Measurements from ENCODE around the gene HDAC4. TPM values are rescaled to one million over a fixed set of nuclear protein-coding genes. Genes with fewer than 3 reads are reported as not detected.

The HDAC4 gene
- total and polyA plus RNA-seq, 2 donors from 2014 or later: 2.2 to 56.8 TPM

DNA sequence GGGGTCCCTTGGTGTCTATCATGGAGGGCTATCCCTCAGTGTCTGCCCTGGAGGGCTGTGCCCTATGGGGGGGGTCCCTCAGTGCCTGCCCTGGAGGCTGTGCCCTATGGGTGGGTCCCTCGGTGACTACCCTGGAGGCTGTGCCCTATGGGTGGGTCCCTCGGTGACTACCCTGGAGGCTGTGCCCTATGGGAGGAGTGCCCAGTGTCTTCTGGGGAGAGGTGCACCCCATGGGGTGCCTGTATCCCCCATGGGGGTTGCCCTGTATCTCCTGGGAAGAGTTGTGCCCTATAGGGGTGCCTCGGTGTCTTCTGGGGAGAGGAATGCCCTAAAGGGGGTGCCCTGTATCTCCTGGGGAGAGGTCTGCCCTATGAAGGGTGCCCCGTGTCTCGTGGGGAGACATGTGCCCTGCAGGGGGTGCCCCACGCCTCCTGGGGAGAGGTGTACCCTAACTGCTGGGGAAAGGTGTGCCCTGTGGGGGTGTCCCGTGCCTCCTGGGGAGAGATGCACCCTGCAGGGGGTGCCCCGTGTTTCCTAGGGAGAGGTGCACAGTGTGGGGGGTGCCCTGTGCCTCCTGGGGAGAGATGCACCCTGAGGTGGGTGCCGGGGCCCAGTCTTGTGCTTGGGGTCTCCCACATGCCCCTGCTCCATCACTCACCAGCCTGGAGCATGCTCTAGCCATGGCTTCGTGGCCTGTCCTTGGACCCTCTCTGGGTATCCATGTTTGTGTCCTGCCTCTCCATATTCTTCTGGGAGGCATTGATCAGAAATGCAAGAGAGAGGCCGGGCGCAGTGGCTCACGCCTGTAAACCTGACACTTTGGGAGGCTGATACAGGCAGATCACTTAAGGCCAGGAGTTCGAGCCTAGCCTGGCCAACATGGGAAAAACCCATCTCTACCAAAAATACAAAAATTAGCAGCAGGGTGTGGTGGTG is 215.6 kb downstream of the HDAC4 start:
- intact Hi-C loops (cut with DNase I): no loop called here
- H3K27me3 ChIP-seq (ENCODE audit: control insufficient read depth, insufficient read depth, low read length): no peaks in the 10 kb centered on the region
- DNase-seq (peak in 2 of 5 donors; percentile 32 to 63), FAIRE-seq (no peak)
- H3K4me3 ChIP-seq (ENCODE audit: low read length in 3 of 3): no peak overlapping the region
- TF ChIP-seq, protein P1, sequence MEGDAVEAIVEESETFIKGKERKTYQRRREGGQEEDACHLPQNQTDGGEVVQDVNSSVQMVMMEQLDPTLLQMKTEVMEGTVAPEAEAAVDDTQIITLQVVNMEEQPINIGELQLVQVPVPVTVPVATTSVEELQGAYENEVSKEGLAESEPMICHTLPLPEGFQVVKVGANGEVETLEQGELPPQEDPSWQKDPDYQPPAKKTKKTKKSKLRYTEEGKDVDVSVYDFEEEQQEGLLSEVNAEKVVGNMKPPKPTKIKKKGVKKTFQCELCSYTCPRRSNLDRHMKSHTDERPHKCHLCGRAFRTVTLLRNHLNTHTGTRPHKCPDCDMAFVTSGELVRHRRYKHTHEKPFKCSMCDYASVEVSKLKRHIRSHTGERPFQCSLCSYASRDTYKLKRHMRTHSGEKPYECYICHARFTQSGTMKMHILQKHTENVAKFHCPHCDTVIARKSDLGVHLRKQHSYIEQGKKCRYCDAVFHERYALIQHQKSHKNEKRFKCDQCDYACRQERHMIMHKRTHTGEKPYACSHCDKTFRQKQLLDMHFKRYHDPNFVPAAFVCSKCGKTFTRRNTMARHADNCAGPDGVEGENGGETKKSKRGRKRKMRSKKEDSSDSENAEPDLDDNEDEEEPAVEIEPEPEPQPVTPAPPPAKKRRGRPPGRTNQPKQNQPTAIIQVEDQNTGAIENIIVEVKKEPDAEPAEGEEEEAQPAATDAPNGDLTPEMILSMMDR (IDR thresholded peaks at IDR 0.05; ENCODE audit: borderline replicate concordance, extremely low read depth, insufficient read depth): no peak
- H3K9me3 ChIP-seq (ENCODE audit: control insufficient read depth in 2 of 3, insufficient read depth in 1 of 3, low read length in 3 of 3): peaks cover 0 to 4% (median 0%) of the 10 kb centered on the region in 3 donors
- no peak overlapping the region for H3K27ac ChIP-seq (ENCODE audit: low read depth in 2 of 2, low read length in 2 of 2)
- H3K9ac ChIP-seq (ENCODE audit: low read length in 3 of 3): no peak overlapping the region
- H3K4me1 ChIP-seq (ENCODE audit: control insufficient read depth in 2 of 3, insufficient read depth in 2 of 3, low read depth in 1 of 3, low read length in 3 of 3): no peaks in the 10 kb centered on the region
- H3K36me3 ChIP-seq (ENCODE audit: control insufficient read depth in 2 of 3, insufficient read depth in 3 of 3, low read length in 3 of 3): peaks cover 2 to 17% (median 9%) of the 10 kb centered on the region in 3 donors

DNA sequence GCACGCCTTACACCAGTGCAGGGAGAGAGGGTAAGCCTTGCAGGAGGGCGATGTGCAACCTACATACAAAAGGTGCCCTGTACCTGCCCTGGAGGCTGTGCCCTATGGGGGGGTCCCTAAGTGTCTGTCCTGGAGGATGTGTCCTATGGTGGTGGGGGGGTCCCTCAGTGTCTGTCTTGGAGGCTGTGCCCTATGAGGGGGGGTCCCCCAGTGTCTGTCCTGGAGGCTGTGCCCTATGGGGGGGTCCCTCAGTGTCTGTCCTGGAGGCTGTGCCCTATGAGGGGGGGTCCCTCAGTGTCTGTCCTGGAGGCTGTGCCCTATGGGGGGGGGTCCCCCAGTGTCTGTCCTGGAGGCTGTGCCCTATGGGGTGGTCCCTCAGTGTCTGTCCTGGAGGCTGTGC is 216.6 kb downstream of the HDAC4 start:
- H3K36me3 ChIP-seq (ENCODE audit: control insufficient read depth in 2 of 3, insufficient read depth in 3 of 3, low read length in 3 of 3): peaks cover 2 to 12% (median 11%) of the 10 kb centered on the region in 3 donors
- H3K9me3 ChIP-seq (ENCODE audit: control insufficient read depth in 2 of 3, insufficient read depth in 1 of 3, low read length in 3 of 3): peaks cover 0 to 4% (median 0%) of the 10 kb centered on the region in 3 donors
- H3K9ac ChIP-seq (ENCODE audit: low read length in 3 of 3): no peak overlapping the region
- intact Hi-C loops (cut with DNase I): no loop called here
- DNase-seq: peak in 2 of 5 donors; percentile 48 to 49
- no peak for FAIRE-seq
- H3K27me3 ChIP-seq (ENCODE audit: control insufficient read depth, insufficient read depth, low read length): no peaks in the 10 kb centered on the region
- H3K27ac ChIP-seq (ENCODE audit: low read depth in 2 of 2, low read length in 2 of 2): no peak overlapping the region
- TF ChIP-seq, protein P1 (IDR thresholded peaks at IDR 0.05; ENCODE audit: borderline replicate concordance, extremely low read depth, insufficient read depth): no peak
- H3K4me3 ChIP-seq (ENCODE audit: low read length in 3 of 3): no peak overlapping the region
- H3K4me1 ChIP-seq (ENCODE audit: control insufficient read depth in 2 of 3, insufficient read depth in 2 of 3, low read depth in 1 of 3, low read length in 3 of 3): no peaks in the 10 kb centered on the region

DNA sequence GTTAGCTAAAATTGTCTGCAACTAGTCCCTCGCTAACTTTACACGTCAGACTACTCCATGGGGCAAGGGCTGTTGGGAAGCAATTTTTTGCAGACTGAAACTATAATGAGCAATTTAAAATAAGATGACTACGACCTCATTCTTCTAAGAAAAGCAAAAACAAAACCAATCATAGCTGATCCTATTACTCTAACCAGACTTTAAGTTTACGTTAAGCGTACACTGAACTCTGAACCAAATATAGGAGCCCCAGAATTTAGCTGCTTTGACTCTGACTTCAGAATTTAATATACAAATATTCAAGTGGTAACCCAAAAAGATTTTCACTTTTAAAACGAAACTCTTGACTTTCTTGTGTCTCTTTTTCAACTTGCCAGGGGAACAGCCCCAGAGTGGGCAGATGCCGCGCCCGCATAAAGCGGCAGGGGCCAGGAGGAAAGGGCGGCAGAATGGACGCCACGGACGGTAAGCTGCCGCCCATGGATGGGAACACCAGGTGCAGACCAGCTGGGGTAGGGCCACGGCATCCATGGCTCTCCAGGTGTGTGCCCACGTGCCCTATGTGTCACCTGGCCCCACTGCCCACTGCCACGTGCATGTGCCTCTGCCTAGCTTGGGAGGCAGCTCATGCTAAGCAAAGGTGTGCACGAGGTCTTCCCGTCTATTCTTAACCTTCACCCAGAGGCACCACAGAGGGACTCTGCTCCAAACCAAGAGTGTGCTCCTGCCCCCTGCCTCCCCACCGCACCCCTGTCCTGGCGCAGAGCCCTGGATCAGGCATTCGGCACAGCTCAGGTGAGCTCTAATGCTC is 217.6 kb downstream of the HDAC4 start:
- FAIRE-seq (no peak), DNase-seq (peak in 2 of 5 donors; percentile 30 to 66)
- TF ChIP-seq, protein P1 (IDR thresholded peaks at IDR 0.05; ENCODE audit: borderline replicate concordance, extremely low read depth, insufficient read depth): no peak
- intact Hi-C loops (cut with DNase I): no loop called here
- Histone ChIP-seq H3K4me1 (ENCODE audit: control insufficient read depth in 2 of 3, insufficient read depth in 2 of 3, low read depth in 1 of 3, low read length in 3 of 3) (no peaks in the 10 kb centered on the region), H3K9ac (ENCODE audit: low read length in 3 of 3) (no peak overlapping the region), H3K27ac (ENCODE audit: low read depth in 2 of 2, low read length in 2 of 2) (no peak overlapping the region), H3K9me3 (ENCODE audit: control insufficient read depth in 2 of 3, insufficient read depth in 1 of 3, low read length in 3 of 3) (no peaks in the 10 kb centered on the region), H3K27me3 (ENCODE audit: control insufficient read depth, insufficient read depth, low read length) (no peaks in the 10 kb centered on the region), H3K4me3 (ENCODE audit: low read length in 3 of 3) (no peak overlapping the region), H3K36me3 (ENCODE audit: control insufficient read depth in 2 of 3, insufficient read depth in 3 of 3, low read length in 3 of 3) (peaks cover 0 to 5% (median 4%) of the 10 kb centered on the region in 3 donors)
